ENCODE data around the gene IGFL1.
"Not testable (repeated sequence)": the region's sequence is repeated elsewhere in the genome, so short reads cannot be mapped to it uniquely, and the experiment has no call there.

Gene IGFL1

GRCh38 chr19:46229442-46229841, at the start of gene IGFL1:
Gene IGFL1, plus strand, starts transcription at chr19:46229742. Its CDS starts 33 bp downstream, at chr19:46229775.
- no peak for DNase-seq

- DNase-seq = no peak
Measured at GRCh38 chr19:46180701-46181387, 48.7 kb upstream of the IGFL1 start.

GRCh38 chr19:46181388-46181779, 48.2 kb upstream of the IGFL1 start:
- DNase-seq = no peak

GRCh38 chr19:46182476-46182875, 47.1 kb upstream of the IGFL1 start:
- DNase-seq = no peak

- DNase-seq = not testable (repeated sequence)
Measured at GRCh38 chr19:46184775-46185710, 44.5 kb upstream of the IGFL1 start.

- no peak for DNase-seq
Measured at GRCh38 chr19:46186101-46186716, 43.3 kb upstream of the IGFL1 start.

- no peak for DNase-seq
Measured at GRCh38 chr19:46186717-46187101, 42.8 kb upstream of the IGFL1 start.

- no peak for DNase-seq
Measured at GRCh38 chr19:46189971-46190888, 39.3 kb upstream of the IGFL1 start.

GRCh38 chr19:46191356-46191755, 38.2 kb upstream of the IGFL1 start:
- DNase-seq = no peak

- DNase-seq = no peak
Measured at GRCh38 chr19:46191972-46192371, 37.6 kb upstream of the IGFL1 start.

- DNase-seq = peak; percentile 32
Measured at GRCh38 chr19:46192626-46192991, 36.9 kb upstream of the IGFL1 start.

GRCh38 chr19:46192992-46193650, 36.4 kb upstream of the IGFL1 start:
- DNase-seq = peak; percentile 84

- DNase-seq = peak; percentile 41
Measured at GRCh38 chr19:46193678-46194077, 35.9 kb upstream of the IGFL1 start.

GRCh38 chr19:46195104-46195503, 34.4 kb upstream of the IGFL1 start:
- peak; percentile 16 for DNase-seq

- DNase-seq = not testable (repeated sequence)
Measured at GRCh38 chr19:46195919-46196318, 33.6 kb upstream of the IGFL1 start.

GRCh38 chr19:46196410-46197124, 33.0 kb upstream of the IGFL1 start:
- no peak for DNase-seq

- DNase-seq = no peak
Measured at GRCh38 chr19:46197314-46198070, 32.0 kb upstream of the IGFL1 start.

- no peak for DNase-seq
Measured at GRCh38 chr19:46198756-46199155, 30.8 kb upstream of the IGFL1 start.

GRCh38 chr19:46201454-46202310, 27.9 kb upstream of the IGFL1 start:
- peak; percentile 39 for DNase-seq

- no peak for DNase-seq
Measured at GRCh38 chr19:46202426-46202825, 27.1 kb upstream of the IGFL1 start.
